ENCODE measurements around the gene DOCK6. TPM values are rescaled to one million over a fixed set of nuclear protein-coding genes. Genes with fewer than 3 reads are reported as not detected.

The DOCK6 gene
- total RNA-seq, 1 experiment from 2014 or later: 82.4 TPM

DNA sequence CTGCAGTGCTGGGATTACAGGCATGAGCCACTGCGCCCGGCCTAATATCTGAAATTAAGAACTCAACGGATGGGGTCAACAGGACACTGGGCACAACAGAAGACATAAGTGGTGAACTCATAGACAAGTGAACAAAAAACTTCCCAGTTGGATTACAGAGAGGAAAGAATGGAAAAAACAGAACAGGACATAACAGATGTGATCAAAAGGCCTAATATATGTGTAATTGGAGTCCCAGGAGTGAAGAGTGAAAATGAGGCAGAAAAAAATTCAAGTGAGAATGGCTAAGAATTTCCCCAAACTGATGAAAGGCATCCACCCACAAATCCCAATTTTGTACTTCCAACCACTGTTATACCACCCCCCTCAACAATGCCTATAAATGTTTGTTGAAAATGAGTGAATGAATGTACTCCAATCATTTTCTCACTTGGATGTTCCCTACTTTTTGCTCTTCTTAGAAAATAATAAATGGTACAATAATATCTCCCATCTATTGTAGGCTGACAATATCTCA lies 41.2 kb downstream of the DOCK6 start:
- Histone ChIP-seq H3K9me2 (ENCODE audit: insufficient read depth) (no peaks in the 10 kb centered on the region), H3K4me1 (ENCODE audit: control insufficient read depth in 1 of 2, insufficient read depth in 2 of 2, low read length in 2 of 2) (no peaks in the 10 kb centered on the region), H3K27ac (ENCODE audit: low read depth, low read length) (no peak overlapping the region), H3K9me3 (ENCODE audit: control insufficient read depth in 1 of 2, insufficient read depth in 1 of 2, low read depth in 1 of 2, low read length in 2 of 2) (peaks cover 6 to 11% of the 10 kb centered on the region in 2 experiments; a peak in 2 of 4 replicates), H2AFZ (ENCODE audit: low read depth, low read length, poor library complexity, severe bottlenecking) (no peak overlapping the region), H3K79me2 (ENCODE audit: insufficient read depth, low read length) (no peaks in the 10 kb centered on the region), H3K27me3 (ENCODE audit: insufficient read depth, low read length) (no peaks in the 10 kb centered on the region), H3K36me3 (ENCODE audit: control insufficient read depth in 1 of 2, insufficient read depth in 2 of 2, low read length in 2 of 2) (peaks cover 6 to 20% of the 10 kb centered on the region in 2 experiments; a peak in 3 of 4 replicates), H3K4me3 (replicated peaks in 1 of 2; ENCODE audit: low read depth in 1 of 2, low read length in 2 of 2) (no peak overlapping the region), H3K9ac (ENCODE audit: low read length) (no peak overlapping the region), H4K20me1 (ENCODE audit: insufficient read depth) (no peaks in the 10 kb centered on the region), H3K4me2 (ENCODE audit: low read length) (no peak overlapping the region)
- TF ChIP-seq, protein P1, sequence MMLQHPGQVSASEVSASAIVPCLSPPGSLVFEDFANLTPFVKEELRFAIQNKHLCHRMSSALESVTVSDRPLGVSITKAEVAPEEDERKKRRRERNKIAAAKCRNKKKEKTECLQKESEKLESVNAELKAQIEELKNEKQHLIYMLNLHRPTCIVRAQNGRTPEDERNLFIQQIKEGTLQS (IDR thresholded peaks at IDR 0.05): no peak
- TF ChIP-seq SRF (IDR thresholded peaks at IDR 0.05; ENCODE audit: low read depth): no peak
- TF ChIP-seq ZFX (IDR thresholded peaks at IDR 0.05): no peak
- no peak for TF ChIP-seq EGR1 (IDR thresholded peaks at IDR 0.05; ENCODE audit: low read depth)
- TF ChIP-seq CBX3 (IDR thresholded peaks at IDR 0.05; ENCODE audit: low read depth): no peak
- TF ChIP-seq, protein P2, sequence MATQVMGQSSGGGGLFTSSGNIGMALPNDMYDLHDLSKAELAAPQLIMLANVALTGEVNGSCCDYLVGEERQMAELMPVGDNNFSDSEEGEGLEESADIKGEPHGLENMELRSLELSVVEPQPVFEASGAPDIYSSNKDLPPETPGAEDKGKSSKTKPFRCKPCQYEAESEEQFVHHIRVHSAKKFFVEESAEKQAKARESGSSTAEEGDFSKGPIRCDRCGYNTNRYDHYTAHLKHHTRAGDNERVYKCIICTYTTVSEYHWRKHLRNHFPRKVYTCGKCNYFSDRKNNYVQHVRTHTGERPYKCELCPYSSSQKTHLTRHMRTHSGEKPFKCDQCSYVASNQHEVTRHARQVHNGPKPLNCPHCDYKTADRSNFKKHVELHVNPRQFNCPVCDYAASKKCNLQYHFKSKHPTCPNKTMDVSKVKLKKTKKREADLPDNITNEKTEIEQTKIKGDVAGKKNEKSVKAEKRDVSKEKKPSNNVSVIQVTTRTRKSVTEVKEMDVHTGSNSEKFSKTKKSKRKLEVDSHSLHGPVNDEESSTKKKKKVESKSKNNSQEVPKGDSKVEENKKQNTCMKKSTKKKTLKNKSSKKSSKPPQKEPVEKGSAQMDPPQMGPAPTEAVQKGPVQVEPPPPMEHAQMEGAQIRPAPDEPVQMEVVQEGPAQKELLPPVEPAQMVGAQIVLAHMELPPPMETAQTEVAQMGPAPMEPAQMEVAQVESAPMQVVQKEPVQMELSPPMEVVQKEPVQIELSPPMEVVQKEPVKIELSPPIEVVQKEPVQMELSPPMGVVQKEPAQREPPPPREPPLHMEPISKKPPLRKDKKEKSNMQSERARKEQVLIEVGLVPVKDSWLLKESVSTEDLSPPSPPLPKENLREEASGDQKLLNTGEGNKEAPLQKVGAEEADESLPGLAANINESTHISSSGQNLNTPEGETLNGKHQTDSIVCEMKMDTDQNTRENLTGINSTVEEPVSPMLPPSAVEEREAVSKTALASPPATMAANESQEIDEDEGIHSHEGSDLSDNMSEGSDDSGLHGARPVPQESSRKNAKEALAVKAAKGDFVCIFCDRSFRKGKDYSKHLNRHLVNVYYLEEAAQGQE (IDR thresholded peaks at IDR 0.05; ENCODE audit: low read depth): no peak
- TF ChIP-seq ZNF274 (IDR thresholded peaks at IDR 0.05; ENCODE audit: low read depth, low read length): no peak
- no peak for TF ChIP-seq SP1 (IDR thresholded peaks at IDR 0.05; ENCODE audit: low read depth)
- no peak for TF ChIP-seq JUND (IDR thresholded peaks at IDR 0.05)
- no peak for TF ChIP-seq FOSL1 (IDR thresholded peaks at IDR 0.05; ENCODE audit: low read depth)
- TF ChIP-seq ELF1 (IDR thresholded peaks at IDR 0.05; ENCODE audit: borderline replicate concordance, low read depth): no peak
- TF ChIP-seq RAD21 (IDR thresholded peaks at IDR 0.05; ENCODE audit: low read depth): no peak
- TF ChIP-seq, protein P3, sequence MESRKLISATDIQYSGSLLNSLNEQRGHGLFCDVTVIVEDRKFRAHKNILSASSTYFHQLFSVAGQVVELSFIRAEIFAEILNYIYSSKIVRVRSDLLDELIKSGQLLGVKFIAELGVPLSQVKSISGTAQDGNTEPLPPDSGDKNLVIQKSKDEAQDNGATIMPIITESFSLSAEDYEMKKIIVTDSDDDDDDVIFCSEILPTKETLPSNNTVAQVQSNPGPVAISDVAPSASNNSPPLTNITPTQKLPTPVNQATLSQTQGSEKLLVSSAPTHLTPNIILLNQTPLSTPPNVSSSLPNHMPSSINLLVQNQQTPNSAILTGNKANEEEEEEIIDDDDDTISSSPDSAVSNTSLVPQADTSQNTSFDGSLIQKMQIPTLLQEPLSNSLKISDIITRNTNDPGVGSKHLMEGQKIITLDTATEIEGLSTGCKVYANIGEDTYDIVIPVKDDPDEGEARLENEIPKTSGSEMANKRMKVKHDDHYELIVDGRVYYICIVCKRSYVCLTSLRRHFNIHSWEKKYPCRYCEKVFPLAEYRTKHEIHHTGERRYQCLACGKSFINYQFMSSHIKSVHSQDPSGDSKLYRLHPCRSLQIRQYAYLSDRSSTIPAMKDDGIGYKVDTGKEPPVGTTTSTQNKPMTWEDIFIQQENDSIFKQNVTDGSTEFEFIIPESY (IDR thresholded peaks at IDR 0.05; ENCODE audit: extremely low read depth, insufficient replicate concordance, low read length): no peak
- no peak for TF ChIP-seq CEBPB (IDR thresholded peaks at IDR 0.05; ENCODE audit: low read depth)
- no peak for TF ChIP-seq YY1 (IDR thresholded peaks at IDR 0.05; ENCODE audit: extremely low read depth, insufficient replicate concordance, low read depth, low read length)
- no peak for TF ChIP-seq POLR2AphosphoS5 (IDR thresholded peaks at IDR 0.05; ENCODE audit: low read depth, low read length)
- intact Hi-C loops (cut with micrococcal nuclease): no loop called here
- BruUV-seq (replicated peaks): no TSS peak
- DNase-seq (ENCODE audit: low read depth, low spot score) (no peak), ATAC-seq (no peak)
- RAD21 ChIA-PET (ENCODE audit: low non-redundant PET in 1 of 2, low total read pairs in 2 of 2, uncharacterized antibody in 2 of 2, unreplicated experiment in 2 of 2): no interaction called here
- CTCF ChIA-PET: no interaction called here
- POLR2A ChIA-PET: no interaction called here
